ENCODE measurements around the gene ROR1. TPM values are rescaled to one million over a fixed set of nuclear protein-coding genes. Genes with fewer than 3 reads are reported as not detected.

The ROR1 gene
- total RNA-seq, 4 donors from 2014 or later: 2.6 to 37.6 (median 11.5) TPM

- DNase-seq: no peak
- Histone ChIP-seq H3K9me3 (no peaks in the 10 kb centered on the region), H3K27ac (peak overlapping the region in 1 of 2 donors; percentile 24), H3K36me3 (no peaks in the 10 kb centered on the region), H3K4me3 (no peak overlapping the region), H3K4me1 (no peaks in the 10 kb centered on the region), H3K27me3 (no peaks in the 10 kb centered on the region)
- intact Hi-C loops (cut with DNase I; ENCODE audit: low total_unique reads): no loop called here
- TF ChIP-seq POLR2A (IDR thresholded peaks at IDR 0.05): no peak
- no peak for TF ChIP-seq CTCF (IDR thresholded peaks at IDR 0.05)
Observed at GRCh38 chr1:64163431-64163830, 389.6 kb downstream of the ROR1 start.

- DNase-seq: no peak
- Histone ChIP-seq H3K4me1 (no peaks in the 10 kb centered on the region), H3K27me3 (no peaks in the 10 kb centered on the region), H3K36me3 (no peaks in the 10 kb centered on the region), H3K27ac (peak overlapping the region in 1 of 2 donors; percentile 24), H3K4me3 (no peak overlapping the region), H3K9me3 (no peaks in the 10 kb centered on the region)
- TF ChIP-seq POLR2A (IDR thresholded peaks at IDR 0.05) (no peak), CTCF (IDR thresholded peaks at IDR 0.05) (peak; percentile 26 to 40 (median 32))
- intact Hi-C loops (cut with DNase I; ENCODE audit: low total_unique reads): no loop called here
Observed at GRCh38 chr1:64163970-64164369, 390.2 kb downstream of the ROR1 start.

DNA sequence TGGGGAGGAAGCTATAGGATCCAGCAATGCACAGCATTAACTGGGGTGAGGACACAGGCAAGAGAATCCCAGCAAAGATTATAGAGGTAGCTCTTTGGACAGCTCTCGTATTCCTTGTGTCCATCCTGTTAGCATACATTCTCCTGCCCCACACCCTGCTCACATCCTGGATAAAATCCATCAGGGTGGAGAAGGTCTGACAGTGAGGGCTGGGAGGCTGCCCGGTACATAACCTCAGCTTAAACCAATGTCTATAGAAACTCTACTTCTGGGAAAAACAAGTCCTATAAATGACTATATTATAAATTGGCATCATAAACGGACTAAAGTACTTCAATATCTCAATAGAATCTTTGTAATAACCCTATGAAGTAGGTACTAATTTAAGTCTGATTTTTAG is 392.8 kb downstream of the ROR1 start:
- intact Hi-C loops (cut with DNase I; ENCODE audit: low total_unique reads): no loop called here
- H3K9me3 ChIP-seq: no peaks in the 10 kb centered on the region
- no peak overlapping the region for H3K4me3 ChIP-seq
- no peak for DNase-seq
- H3K36me3 ChIP-seq: no peaks in the 10 kb centered on the region
- TF ChIP-seq CTCF (IDR thresholded peaks at IDR 0.05): no peak
- TF ChIP-seq POLR2A (IDR thresholded peaks at IDR 0.05): no peak
- no peaks in the 10 kb centered on the region for H3K27me3 ChIP-seq
- no peaks in the 10 kb centered on the region for H3K4me1 ChIP-seq
- H3K27ac ChIP-seq: no peak overlapping the region

DNA sequence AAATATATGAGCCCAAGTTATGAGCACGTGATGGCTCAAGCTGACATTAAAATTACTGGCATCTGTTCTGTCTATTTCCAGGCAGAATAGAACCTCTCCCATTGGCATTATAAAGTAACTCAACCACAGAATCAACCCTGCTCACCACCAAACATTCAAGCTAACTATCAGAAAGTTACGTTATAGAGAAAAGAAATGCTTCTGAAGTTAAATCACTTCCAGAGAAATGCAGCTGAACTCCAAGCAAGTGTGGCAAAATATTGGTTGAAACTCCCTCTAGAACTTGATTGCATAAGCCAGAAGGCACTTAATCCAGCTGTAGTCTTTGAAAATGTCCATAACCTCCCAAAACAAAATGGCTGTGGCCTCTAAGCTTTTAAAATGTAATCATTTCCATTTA is 393.4 kb downstream of the ROR1 start:
- TF ChIP-seq CTCF (IDR thresholded peaks at IDR 0.05) (no peak), POLR2A (IDR thresholded peaks at IDR 0.05) (no peak)
- Histone ChIP-seq H3K27me3 (no peaks in the 10 kb centered on the region), H3K36me3 (no peaks in the 10 kb centered on the region), H3K27ac (no peak overlapping the region), H3K4me1 (no peaks in the 10 kb centered on the region), H3K4me3 (no peak overlapping the region), H3K9me3 (no peaks in the 10 kb centered on the region)
- no peak for DNase-seq
- intact Hi-C loops (cut with DNase I; ENCODE audit: low total_unique reads): no loop called here

GRCh38 chr1:64171246-64171645 is 397.4 kb downstream of the ROR1 start:
- no peaks in the 10 kb centered on the region for H3K36me3 ChIP-seq
- no peaks in the 10 kb centered on the region for H3K4me1 ChIP-seq
- no peak overlapping the region for H3K4me3 ChIP-seq
- no peaks in the 10 kb centered on the region for H3K27me3 ChIP-seq
- intact Hi-C loops (cut with DNase I; ENCODE audit: low total_unique reads): no loop called here
- no peak for DNase-seq
- H3K27ac ChIP-seq: no peak overlapping the region
- H3K9me3 ChIP-seq: no peaks in the 10 kb centered on the region
- no peak for TF ChIP-seq POLR2A (IDR thresholded peaks at IDR 0.05)
- no peak for TF ChIP-seq CTCF (IDR thresholded peaks at IDR 0.05)

Measured in uterus (tissue), 4 donors.